Colonic mucosa (tissue), 4 donors: ENCODE measurements around the gene TRMU. TPM values are rescaled to one million over a fixed set of nuclear protein-coding genes. Genes with fewer than 3 reads are reported as not detected.

Experiments
- DNase-seq: peaks from one replicate; pipeline ENCODE4 v3.0.0-alpha.2; 2020
- H3K27ac ChIP-seq: fragments of 200-600 bp; one replicate; pipeline ENCODE4 v1.8.0; 2021
- H3K27me3 ChIP-seq: fragments of 200-600 bp; one replicate; pipeline ENCODE4 v1.8.0; 2021
- H3K36me3 ChIP-seq: fragments of 200-600 bp; one replicate; pipeline ENCODE4 v1.8.0; 2021
- H3K4me1 ChIP-seq: fragments of 200-600 bp; one replicate; pipeline ENCODE4 v1.8.0; 2021; ENCODE audit warnings: mild to moderate bottlenecking
- H3K4me3 ChIP-seq: fragments of 200-600 bp; one replicate; pipeline ENCODE4 v1.8.0; 2021
- H3K9ac ChIP-seq, 2 donors: one replicate each; pipeline ENCODE4 v1.7.0; 2013; ENCODE audit warnings: control low read depth in 2 of 2, low read depth in 2 of 2, low read length in 2 of 2
- H3K9me3 ChIP-seq: fragments of 200-600 bp; one replicate; pipeline ENCODE4 v1.8.0; 2021
- intact Hi-C: fragments of 100-400 bp; cut with DNase I; formaldehyde crosslinking; loops from one replicate; pipeline ENCODE4 v1.14.1; 2022
- total RNA-seq, 2 donors: library from RNA; stranded (reverse); fragmentation: NEBNext Ultra II Directional in 1 of 2; extraction: Animal tissue kit (Norgen Biotek cat#: 25700) in 1 of 2; gene quantifications; one replicate each; pipeline ENCODE4 v1.2.1, GENCODE V29; 2021
- TF ChIP-seq, protein P1 (sequence below): fragments of 200-600 bp; IDR thresholded peaks from one replicate; pipeline ENCODE4 v1.8.0; 2022; ENCODE audit warnings: antibody characterized with exemption, mild to moderate bottlenecking
- donor health status: healthy.
- donor health status: DM: no; HTN: no; CAD: no.
- donor health status: DM: no; HTN: no; CAD: no.

TRMU gene, protein sequence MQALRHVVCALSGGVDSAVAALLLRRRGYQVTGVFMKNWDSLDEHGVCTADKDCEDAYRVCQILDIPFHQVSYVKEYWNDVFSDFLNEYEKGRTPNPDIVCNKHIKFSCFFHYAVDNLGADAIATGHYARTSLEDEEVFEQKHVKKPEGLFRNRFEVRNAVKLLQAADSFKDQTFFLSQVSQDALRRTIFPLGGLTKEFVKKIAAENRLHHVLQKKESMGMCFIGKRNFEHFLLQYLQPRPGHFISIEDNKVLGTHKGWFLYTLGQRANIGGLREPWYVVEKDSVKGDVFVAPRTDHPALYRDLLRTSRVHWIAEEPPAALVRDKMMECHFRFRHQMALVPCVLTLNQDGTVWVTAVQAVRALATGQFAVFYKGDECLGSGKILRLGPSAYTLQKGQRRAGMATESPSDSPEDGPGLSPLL
- 10 to 100 TPM; 25.2 to 71.8 TPM for total RNA-seq

DNA sequence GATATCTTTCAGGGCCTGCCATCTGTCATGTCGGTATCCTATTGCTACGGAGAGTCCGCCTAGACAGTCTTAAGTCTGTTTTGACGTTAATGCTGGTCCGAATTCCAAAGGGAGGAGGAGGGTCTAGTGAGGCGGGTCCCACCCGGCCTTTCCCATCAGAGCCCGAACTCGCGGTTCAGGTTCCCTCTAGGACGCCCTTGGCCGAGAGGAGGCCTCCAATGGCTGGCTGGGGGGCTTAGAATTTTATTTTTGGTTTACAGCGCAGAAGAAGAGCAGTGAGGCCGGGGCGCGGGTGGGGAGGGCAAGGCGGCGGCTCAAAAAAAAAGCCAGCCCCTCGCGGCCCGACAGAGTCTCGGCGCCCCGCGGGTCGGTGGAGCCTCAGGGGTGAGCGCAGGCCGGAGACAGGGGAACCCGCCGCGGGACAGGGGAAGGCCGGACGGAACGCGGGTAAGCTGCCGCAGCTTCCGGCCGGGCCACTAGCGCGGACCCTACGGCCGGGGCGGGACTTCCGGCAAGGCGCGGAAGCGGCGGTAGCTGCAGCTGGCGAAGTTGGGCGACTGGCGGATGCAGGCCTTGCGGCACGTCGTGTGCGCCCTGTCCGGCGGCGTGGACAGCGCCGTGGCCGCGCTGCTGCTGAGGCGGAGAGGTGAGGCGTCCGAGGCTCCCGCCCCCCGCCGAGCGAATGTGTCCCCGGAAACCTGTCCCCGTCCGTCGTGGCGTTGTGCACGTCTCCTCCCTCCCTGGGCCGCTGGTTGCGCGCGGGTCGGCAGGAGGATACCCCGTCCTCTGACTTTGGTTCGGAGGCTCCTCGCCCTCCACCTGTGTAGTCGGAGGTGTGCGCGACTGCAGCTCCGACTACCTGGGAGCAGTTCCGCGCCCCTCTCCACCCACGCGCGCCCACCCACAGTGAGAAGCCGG, at the start of gene TRMU:
TRMU (plus strand) TSS at position 514 of the 918 bp plus-strand sequence; CDS start at position 565, 51 bp downstream.
- peak within 1 kb of the TSS; percentile 76 for H3K27ac ChIP-seq
- DNase-seq = peak; percentile 82
- intact Hi-C loops = no loop called here
- H3K9ac ChIP-seq = peak within 1 kb of the TSS; percentile 88 to 91
- H3K4me1 ChIP-seq = peaks cover 6% of the 10 kb centered on the region
- peak within 1 kb of the TSS; percentile 80 for H3K4me3 ChIP-seq
- H3K36me3 ChIP-seq = peaks cover 10% of the 10 kb centered on the region
- TF ChIP-seq, protein P1, sequence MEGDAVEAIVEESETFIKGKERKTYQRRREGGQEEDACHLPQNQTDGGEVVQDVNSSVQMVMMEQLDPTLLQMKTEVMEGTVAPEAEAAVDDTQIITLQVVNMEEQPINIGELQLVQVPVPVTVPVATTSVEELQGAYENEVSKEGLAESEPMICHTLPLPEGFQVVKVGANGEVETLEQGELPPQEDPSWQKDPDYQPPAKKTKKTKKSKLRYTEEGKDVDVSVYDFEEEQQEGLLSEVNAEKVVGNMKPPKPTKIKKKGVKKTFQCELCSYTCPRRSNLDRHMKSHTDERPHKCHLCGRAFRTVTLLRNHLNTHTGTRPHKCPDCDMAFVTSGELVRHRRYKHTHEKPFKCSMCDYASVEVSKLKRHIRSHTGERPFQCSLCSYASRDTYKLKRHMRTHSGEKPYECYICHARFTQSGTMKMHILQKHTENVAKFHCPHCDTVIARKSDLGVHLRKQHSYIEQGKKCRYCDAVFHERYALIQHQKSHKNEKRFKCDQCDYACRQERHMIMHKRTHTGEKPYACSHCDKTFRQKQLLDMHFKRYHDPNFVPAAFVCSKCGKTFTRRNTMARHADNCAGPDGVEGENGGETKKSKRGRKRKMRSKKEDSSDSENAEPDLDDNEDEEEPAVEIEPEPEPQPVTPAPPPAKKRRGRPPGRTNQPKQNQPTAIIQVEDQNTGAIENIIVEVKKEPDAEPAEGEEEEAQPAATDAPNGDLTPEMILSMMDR = no peak
- no peaks in the 10 kb centered on the region for H3K27me3 ChIP-seq
- H3K9me3 ChIP-seq = no peaks in the 10 kb centered on the region

DNA sequence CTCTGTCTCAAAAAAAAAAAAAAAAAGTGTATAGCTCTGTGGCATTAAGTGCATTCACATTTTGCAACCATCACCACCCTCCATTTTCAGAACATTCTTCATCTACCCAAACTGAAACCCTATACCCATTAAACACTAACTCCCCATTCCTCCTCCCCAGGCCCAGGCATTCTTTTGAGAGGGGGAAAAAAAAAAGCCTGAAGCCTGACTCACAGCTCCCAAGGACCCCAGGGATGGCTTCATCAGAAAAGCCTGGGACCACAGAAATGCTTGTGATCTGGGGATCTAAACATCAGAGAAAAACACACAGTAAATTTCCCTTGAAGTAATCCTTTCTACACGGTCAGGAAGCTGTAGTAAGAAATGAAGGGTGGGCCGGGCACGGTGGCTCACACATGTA, 49.5 kb upstream of the TRMU start:
- TF ChIP-seq, protein P1 = no peak
- DNase-seq = no peak
- Histone ChIP-seq H3K4me3 (no peak overlapping the region), H3K4me1 (no peaks in the 10 kb centered on the region), H3K27ac (no peak overlapping the region), H3K36me3 (peaks cover 5% of the 10 kb centered on the region), H3K9ac (no peak overlapping the region), H3K9me3 (no peaks in the 10 kb centered on the region), H3K27me3 (no peaks in the 10 kb centered on the region)
- intact Hi-C loops = no loop called here

DNA sequence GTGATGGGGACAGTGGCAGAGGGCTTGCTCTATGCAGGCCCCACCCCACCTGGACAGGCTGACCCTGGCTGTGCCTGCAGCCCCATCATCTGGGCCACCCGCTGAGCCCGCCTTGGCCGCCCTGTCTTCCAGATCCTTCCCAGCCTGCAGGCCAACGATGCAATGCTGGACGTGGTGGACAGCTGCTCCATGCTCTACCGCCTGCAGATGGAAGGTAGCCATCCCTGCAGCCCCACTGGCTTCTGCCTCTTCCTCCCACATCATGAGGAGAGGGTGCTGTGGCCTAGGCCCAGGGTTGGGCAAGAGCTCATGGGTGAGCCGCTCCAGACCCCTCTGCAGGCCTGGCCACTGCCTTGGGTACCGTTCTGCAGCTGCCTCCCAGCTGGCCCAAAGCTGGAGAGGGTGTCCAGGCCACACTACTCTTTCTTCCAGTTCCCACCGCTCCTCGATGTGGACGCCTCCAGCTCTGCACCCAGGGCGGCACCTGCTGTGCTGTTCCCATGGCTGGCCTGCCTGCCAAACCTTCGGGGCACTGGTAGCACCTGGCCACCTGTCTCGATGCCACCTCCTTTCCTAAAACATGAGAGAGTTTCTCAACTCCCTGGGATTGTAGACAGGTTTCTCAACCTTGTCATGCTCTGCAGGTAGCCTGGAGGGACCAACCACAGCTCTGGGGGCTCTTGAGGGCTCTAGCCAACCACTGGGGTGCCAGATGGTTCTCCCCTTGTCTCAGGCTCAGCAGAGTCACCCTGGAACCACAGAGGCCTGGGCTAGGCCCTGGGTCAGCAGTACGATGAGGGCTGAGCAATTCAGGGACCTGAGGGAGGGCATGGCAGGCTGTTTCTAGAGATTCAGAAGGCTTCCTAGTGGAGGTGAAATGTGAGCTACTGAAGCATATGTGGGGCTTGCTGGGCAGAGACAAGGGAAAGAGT, 48.3 kb upstream of the TRMU start:
- no peaks in the 10 kb centered on the region for H3K4me1 ChIP-seq
- intact Hi-C loops = no loop called here
- H3K27me3 ChIP-seq = no peaks in the 10 kb centered on the region
- DNase-seq = no peak
- H3K9ac ChIP-seq = peak overlapping the region; percentile 46 to 50
- no peak overlapping the region for H3K27ac ChIP-seq
- no peak overlapping the region for H3K4me3 ChIP-seq
- no peaks in the 10 kb centered on the region for H3K9me3 ChIP-seq
- TF ChIP-seq, protein P1 = no peak
- peaks cover 5% of the 10 kb centered on the region for H3K36me3 ChIP-seq

DNA sequence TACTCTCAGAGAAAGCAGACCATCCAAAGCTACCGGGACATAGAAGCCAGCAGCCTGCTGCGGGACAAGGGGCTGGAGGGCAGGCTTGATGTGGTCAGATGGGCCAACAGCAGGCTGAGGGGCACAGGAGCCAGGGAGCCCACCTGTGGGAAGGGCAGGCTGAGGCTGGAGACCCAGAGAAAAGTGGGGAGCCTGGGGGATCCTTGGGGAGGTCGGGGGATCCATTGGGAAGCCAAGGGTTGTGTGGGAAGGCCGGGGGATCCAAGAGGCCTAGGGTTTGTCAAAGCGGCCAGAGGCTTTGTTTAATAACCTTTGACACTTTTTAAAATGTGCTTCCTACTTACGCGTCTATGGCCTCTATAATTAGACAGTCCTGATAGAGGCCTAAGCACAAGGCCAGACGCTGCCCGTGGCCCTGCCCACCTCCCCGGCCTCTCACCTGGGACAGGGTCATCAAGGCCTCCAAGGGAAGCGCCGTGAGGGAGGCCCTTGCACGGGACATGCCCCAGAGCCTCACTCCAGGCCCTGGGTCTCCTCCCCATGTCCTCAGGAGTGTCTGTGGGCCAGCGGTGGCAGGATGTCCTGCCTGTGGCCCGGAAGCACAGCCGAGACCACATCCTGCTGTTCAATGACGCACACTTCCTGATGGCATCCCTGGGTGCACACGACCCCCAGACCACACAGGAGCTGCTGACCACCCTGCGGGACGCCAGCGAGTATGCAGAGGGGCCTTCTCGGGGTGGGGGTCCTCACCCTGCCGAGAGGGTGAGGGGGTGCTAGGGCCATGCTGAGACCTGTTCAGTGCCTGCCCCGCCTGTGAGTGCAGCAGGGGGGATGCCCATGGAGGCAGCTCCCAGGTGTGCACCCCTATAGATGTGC, 47.4 kb upstream of the TRMU start:
- Histone ChIP-seq H3K9me3 (no peaks in the 10 kb centered on the region), H3K4me3 (peak overlapping the region; percentile 1), H3K27ac (no peak overlapping the region), H3K27me3 (no peaks in the 10 kb centered on the region), H3K4me1 (no peaks in the 10 kb centered on the region), H3K36me3 (peaks cover 5% of the 10 kb centered on the region), H3K9ac (peak overlapping the region; percentile 46 to 50)
- DNase-seq = no peak
- intact Hi-C loops = no loop called here
- TF ChIP-seq, protein P1 = no peak
